Measurements from ENCODE around the gene RPL3. TPM values are rescaled to one million over a fixed set of nuclear protein-coding genes. Genes with fewer than 3 reads are reported as not detected.

The RPL3 gene
- total RNA-seq, 2 experiments from 2014 or later, result 3,164 to 3,255 TPM

GRCh38 chr22:39289975-39290720, 29.3 kb downstream of the RPL3 start:
- H3K4me3 Mint-ChIP-seq, result no peak overlapping the region
- H3K27ac Mint-ChIP-seq, result no peak overlapping the region
- peaks cover 3% of the 10 kb centered on the region for H3K36me3 Mint-ChIP-seq
- DNase-seq, result no peak
- peaks cover 6% of the 10 kb centered on the region for H3K4me1 Mint-ChIP-seq
- no peaks in the 10 kb centered on the region for H3K9me3 Mint-ChIP-seq
- H3K27me3 Mint-ChIP-seq, result no peaks in the 10 kb centered on the region

GRCh38 chr22:39289533-39289932, 29.9 kb downstream of the RPL3 start:
- Mint-ChIP-seq H3K36me3 (peaks cover 3% of the 10 kb centered on the region), H3K4me1 (peaks cover 6% of the 10 kb centered on the region), H3K4me3 (no peak overlapping the region), H3K27ac (no peak overlapping the region), H3K27me3 (no peaks in the 10 kb centered on the region), H3K9me3 (no peaks in the 10 kb centered on the region)
- no peak for DNase-seq

GRCh38 chr22:39288135-39288898, 31.1 kb downstream of the RPL3 start:
- DNase-seq, result no peak
- Mint-ChIP-seq H3K27me3 (no peaks in the 10 kb centered on the region), H3K4me3 (no peak overlapping the region), H3K27ac (no peak overlapping the region), H3K4me1 (peaks cover 6% of the 10 kb centered on the region), H3K9me3 (no peaks in the 10 kb centered on the region), H3K36me3 (peaks cover 3% of the 10 kb centered on the region)

GRCh38 chr22:39287076-39287725, 32.2 kb downstream of the RPL3 start:
- Mint-ChIP-seq H3K36me3 (peaks cover 3% of the 10 kb centered on the region), H3K27me3 (no peaks in the 10 kb centered on the region), H3K9me3 (no peaks in the 10 kb centered on the region), H3K4me3 (no peak overlapping the region), H3K4me1 (peaks cover 6% of the 10 kb centered on the region), H3K27ac (no peak overlapping the region)
- DNase-seq, result no peak

- DNase-seq, result no peak
- Mint-ChIP-seq H3K9me3 (no peaks in the 10 kb centered on the region), H3K27me3 (no peaks in the 10 kb centered on the region), H3K4me1 (peaks cover 6% of the 10 kb centered on the region), H3K36me3 (peaks cover 3% of the 10 kb centered on the region), H3K27ac (no peak overlapping the region), H3K4me3 (no peak overlapping the region)
Measured at GRCh38 chr22:39284983-39285382, 34.4 kb downstream of the RPL3 start.

GRCh38 chr22:39284142-39284980, 35.1 kb downstream of the RPL3 start:
- Mint-ChIP-seq H3K27ac (no peak overlapping the region), H3K4me3 (no peak overlapping the region), H3K27me3 (peaks cover 1% of the 10 kb centered on the region), H3K4me1 (peaks cover 6% of the 10 kb centered on the region), H3K36me3 (peaks cover 3% of the 10 kb centered on the region), H3K9me3 (no peaks in the 10 kb centered on the region)
- no peak for DNase-seq

- Mint-ChIP-seq H3K4me3 (no peak overlapping the region), H3K27ac (no peak overlapping the region), H3K4me1 (peaks cover 6% of the 10 kb centered on the region), H3K9me3 (no peaks in the 10 kb centered on the region), H3K36me3 (peaks cover 3% of the 10 kb centered on the region), H3K27me3 (peaks cover 4% of the 10 kb centered on the region)
- no peak for DNase-seq
Measured at GRCh38 chr22:39283322-39284141, 35.9 kb downstream of the RPL3 start.

- Mint-ChIP-seq H3K27me3 (peaks cover 4% of the 10 kb centered on the region), H3K27ac (no peak overlapping the region), H3K36me3 (peaks cover 3% of the 10 kb centered on the region)
Measured at GRCh38 chr22:39282645-39283321, 36.6 kb downstream of the RPL3 start.

GRCh38 chr22:39281126-39281525, 38.3 kb downstream of the RPL3 start:
- peaks cover 9% of the 10 kb centered on the region for H3K27me3 Mint-ChIP-seq
- peaks cover 3% of the 10 kb centered on the region for H3K36me3 Mint-ChIP-seq
- no peaks in the 10 kb centered on the region for H3K4me1 Mint-ChIP-seq
- no peak overlapping the region for H3K4me3 Mint-ChIP-seq
- no peak overlapping the region for H3K27ac Mint-ChIP-seq
- H3K9me3 Mint-ChIP-seq, result no peaks in the 10 kb centered on the region
- no peak for DNase-seq

More at GRCh38 chr22:39282645-39283321, 36.6 kb downstream of the RPL3 start:
- Mint-ChIP-seq H3K4me3 (no peak overlapping the region), H3K4me1 (peaks cover 6% of the 10 kb centered on the region), H3K9me3 (no peaks in the 10 kb centered on the region)
- DNase-seq, result no peak

- Mint-ChIP-seq H3K27ac (no peak overlapping the region), H3K4me3 (no peak overlapping the region), H3K27me3 (peaks cover 9% of the 10 kb centered on the region), H3K36me3 (no peaks in the 10 kb centered on the region), H3K9me3 (no peaks in the 10 kb centered on the region), H3K4me1 (no peaks in the 10 kb centered on the region)
- no peak for DNase-seq
Measured at GRCh38 chr22:39280250-39280649, 39.2 kb downstream of the RPL3 start.

GRCh38 chr22:39279170-39279850, 40.1 kb downstream of the RPL3 start:
- Mint-ChIP-seq H3K27me3 (peaks cover 9% of the 10 kb centered on the region), H3K9me3 (no peaks in the 10 kb centered on the region)

GRCh38 chr22:39278040-39278439, 41.4 kb downstream of the RPL3 start:
- no peaks in the 10 kb centered on the region for H3K4me1 Mint-ChIP-seq
- no peak overlapping the region for H3K27ac Mint-ChIP-seq
- H3K27me3 Mint-ChIP-seq, result peaks cover 9% of the 10 kb centered on the region
- no peak for DNase-seq
- no peaks in the 10 kb centered on the region for H3K36me3 Mint-ChIP-seq
- no peaks in the 10 kb centered on the region for H3K9me3 Mint-ChIP-seq
- no peak overlapping the region for H3K4me3 Mint-ChIP-seq

More at GRCh38 chr22:39279170-39279850, 40.1 kb downstream of the RPL3 start:
- no peak overlapping the region for H3K27ac Mint-ChIP-seq
- H3K4me1 Mint-ChIP-seq, result no peaks in the 10 kb centered on the region
- no peak for DNase-seq
- H3K36me3 Mint-ChIP-seq, result no peaks in the 10 kb centered on the region
- H3K4me3 Mint-ChIP-seq, result no peak overlapping the region

GRCh38 chr22:39277142-39277607, 42.2 kb downstream of the RPL3 start:
- DNase-seq, result no peak
- Mint-ChIP-seq H3K27ac (no peak overlapping the region), H3K4me3 (no peak overlapping the region), H3K9me3 (no peaks in the 10 kb centered on the region), H3K4me1 (no peaks in the 10 kb centered on the region), H3K36me3 (no peaks in the 10 kb centered on the region), H3K27me3 (peaks cover 9% of the 10 kb centered on the region)
